HG02870 (cell line): ENCODE results near the gene KCNJ6.

Source experiments
- ATAC-seq: cut with Tn5 transposase; IDR thresholded peaks from one replicate; pipeline ENCODE4 v1.9.1; 2021; ENCODE audit warnings: mild to moderate bottlenecking, moderate library complexity; ENCODE audit not compliant: unreplicated experiment

Gene KCNJ6

DNA sequence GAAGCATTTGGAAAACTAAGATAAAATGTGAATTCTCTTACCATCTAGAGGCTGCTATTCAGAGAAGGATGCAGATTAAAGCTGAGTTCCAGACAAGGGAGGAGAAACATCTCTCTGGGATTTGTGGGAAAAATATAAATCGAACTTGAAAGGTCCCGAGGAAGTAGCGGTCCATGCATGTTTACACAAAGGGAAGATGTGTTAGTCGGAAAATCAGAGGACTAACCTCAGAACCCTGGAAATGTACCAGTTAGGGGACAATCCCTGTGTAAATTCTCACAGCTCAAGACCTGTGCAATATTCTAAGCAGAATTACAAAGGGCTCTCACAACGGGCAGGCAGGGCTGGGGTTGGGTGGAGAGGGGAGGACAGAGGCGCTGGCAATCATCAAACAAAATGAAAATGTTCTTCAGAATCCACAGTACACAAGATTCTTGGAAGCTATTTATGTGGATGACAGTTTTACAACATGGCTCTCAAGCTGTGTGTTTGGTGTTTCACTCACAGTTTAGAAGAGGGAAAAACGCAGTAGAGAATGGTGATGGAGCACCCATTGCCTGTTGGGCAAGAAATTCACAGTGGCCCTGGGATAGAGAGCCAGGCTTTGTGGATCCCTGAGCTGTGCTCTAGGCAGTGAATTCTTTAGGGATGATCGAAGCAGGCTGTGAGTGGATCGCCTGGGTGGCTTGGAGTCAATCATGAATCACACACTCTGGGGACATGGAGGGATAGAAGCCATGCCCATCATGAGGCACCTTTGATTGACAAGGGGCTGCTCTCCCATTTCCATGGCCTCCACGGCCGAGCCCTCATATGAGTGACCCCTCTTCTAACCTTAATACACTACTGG is 47.6 kb downstream of the KCNJ6 start:
- ATAC-seq = no peak

GRCh38 chr21:37866027-37866426 is 50.2 kb downstream of the KCNJ6 start:
- no peak for ATAC-seq

- no peak for ATAC-seq
These were observed 51.1 kb downstream of the KCNJ6 start for GRCh38 chr21:37865156-37865555.

DNA sequence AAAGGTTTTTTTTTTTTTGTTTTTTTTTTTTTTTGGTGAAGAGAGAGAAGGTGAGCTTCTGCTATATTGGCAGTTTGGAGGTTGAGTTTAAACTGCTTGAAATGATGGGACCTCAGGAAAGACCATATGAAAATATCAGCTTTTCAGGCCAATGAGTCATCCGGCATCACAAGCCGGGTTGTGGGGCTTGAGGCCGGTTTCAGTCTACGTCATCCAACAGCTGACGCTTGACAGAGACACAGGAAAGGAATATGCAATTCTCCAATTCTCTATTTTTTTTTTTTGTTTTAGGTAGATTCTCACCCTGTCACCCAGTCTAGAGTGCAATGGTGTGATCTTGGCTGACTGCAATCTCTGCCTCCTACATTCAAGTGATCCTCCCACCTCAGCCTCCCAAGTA is 52.4 kb downstream of the KCNJ6 start:
- no peak for ATAC-seq

DNA sequence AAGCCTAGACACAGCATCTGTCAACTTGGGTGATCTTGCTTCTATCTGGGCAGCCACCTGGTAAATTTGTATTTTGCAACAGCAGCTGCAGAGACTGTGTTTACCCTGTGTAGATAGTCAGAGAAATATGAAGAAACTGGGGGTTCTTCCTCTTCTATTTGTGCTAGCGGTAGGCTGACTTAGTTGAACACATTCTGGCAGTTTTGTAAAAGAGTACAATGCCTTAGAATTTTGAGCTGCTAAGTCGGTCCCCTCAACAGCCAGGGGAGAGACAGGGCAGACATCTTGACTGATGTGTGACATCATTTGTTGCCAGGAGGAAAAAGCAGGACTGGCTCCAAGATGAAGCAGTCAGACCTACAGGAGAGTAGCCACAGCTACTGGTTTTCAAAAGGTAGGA is 53.7 kb downstream of the KCNJ6 start:
- ATAC-seq = no peak

DNA sequence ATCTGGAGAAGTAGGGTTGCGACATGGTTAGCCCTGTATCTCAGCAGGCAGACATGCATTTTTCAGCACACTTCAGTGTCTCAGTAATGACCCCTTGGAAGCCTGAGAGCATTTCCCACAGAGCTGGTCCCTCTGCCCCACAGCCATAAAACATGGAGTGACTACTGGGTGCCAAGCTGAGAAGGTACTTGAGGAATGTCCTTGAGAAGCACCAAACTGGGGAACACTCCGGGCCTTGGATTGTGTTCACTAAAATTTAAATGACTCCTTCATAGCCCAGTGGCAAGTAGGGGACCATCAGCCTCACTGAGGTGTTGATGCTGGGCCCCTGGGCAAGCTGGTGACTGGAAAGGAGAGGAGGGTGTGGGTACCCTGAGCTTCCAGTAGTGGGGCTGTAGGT is 54.7 kb downstream of the KCNJ6 start:
- no peak for ATAC-seq

DNA sequence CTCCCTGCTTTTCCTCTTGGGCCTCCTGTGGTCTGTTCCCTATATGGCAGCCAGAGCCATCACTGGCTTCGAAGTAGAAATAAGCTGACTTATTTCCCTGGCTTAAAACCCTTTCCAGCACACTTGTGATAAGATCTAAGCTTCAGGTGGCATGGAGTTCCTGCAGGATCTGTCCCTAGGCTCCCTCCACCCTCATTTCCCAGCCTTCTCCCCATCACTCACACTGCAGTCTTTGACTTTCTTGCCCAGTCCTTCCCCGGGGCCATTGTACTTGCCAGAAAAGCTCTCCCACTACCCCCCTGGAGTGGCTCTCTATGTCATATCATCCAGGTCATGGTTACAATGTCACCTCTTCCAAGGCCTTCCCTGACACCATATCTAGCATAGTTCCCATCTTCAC is 55.8 kb downstream of the KCNJ6 start:
- no peak for ATAC-seq

DNA sequence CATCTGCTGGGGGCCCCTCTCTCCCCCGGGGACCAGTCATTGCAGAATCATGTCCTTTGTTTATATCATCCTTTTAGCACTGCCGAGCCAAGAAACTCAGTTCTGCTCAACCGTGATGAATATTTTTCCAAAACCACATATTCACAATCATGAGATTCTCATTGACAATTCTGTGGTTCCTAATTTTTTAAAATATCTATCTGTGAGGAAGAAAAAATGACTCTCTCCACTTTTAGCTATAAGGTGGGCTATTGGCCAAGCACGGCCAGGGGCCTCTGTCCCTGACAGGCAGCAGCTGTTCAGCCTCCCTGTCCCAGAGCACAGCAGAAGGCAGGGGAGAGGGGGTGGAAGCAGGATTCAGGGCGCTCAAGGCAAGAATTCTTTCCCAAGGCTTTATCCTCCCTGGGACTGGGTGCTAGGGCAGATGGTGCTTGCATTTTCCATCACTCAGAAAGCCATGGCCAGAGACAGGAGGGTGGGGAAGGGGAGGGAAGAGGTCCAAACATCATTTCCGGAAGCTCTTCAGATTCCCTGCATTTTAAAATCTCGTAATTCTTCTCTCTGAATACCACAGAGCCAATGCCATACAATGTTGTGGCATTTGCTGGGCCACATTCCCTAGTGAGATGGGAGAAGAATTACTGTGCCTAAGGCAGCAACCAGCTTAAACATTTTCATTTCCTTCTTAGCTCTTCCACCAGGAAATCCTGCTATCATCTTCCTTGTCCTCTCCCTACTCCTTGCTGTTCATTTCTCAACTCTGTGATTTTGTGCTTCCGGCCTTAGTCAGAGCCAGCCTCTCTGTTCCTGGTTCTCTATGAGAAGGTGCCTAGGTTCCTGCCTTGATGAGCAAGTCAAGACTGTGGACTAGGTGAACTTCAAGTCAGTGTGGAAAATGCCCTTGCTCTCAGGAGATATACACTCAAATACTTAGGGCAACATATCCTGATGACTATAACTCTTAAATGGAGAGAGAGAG is 60.3 kb downstream of the KCNJ6 start:
- ATAC-seq = no peak

GRCh38 chr21:37855271-37855646 is 61.0 kb downstream of the KCNJ6 start:
- ATAC-seq = no peak

GRCh38 chr21:37849506-37850102 is 66.7 kb downstream of the KCNJ6 start:
- no peak for ATAC-seq

GRCh38 chr21:37848721-37849490 is 67.4 kb downstream of the KCNJ6 start:
- ATAC-seq = no peak

- no peak for ATAC-seq
These were observed 70.7 kb downstream of the KCNJ6 start for GRCh38 chr21:37845535-37845934.

GRCh38 chr21:37843191-37843590 is 73.1 kb downstream of the KCNJ6 start:
- no peak for ATAC-seq

GRCh38 chr21:37842163-37842919 is 73.9 kb downstream of the KCNJ6 start:
- ATAC-seq = no peak

DNA sequence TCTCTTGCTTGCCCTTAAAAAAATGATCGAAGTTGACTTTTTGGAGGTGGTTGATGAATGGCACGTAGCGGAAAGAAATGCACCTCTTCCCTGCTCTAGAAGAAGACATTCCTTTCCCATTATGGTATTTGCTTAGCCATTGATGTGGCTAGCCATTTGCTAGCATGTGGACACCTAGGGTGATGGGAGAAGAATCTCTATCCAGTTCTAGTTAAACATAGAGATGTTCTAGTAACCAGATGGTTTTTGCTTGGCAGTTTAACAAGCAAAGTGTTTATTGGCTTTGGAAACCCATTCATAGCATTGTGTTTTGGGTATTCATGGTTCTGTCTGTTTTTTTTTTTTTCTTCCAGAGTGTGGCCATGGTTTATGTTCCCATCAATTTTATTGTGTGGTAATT is 78.9 kb downstream of the KCNJ6 start:
- no peak for ATAC-seq

- ATAC-seq = no peak
These were observed 80.8 kb downstream of the KCNJ6 start for GRCh38 chr21:37835481-37835880.

DNA sequence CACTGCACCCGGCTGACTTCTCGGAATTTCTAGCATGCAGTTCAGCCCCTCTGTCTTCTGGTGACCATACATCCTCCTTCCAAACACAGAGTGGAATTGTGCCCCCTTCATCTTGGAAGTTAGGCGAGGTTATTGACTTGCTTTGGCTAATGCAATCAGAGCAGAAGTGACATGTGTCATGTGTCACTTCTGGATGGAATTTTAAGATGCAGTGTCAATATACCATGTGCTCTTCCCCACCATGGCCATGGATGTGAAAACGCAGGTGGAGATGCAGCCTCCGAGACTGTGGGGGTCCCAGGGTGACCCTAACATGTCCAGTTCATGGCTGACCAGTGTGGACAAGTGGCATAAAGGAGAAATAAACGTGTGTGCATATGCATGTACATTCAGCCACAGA is 83.0 kb downstream of the KCNJ6 start:
- no peak for ATAC-seq

GRCh38 chr21:37829447-37829846 is 86.8 kb downstream of the KCNJ6 start:
- no peak for ATAC-seq

GRCh38 chr21:37828991-37829390 is 87.3 kb downstream of the KCNJ6 start:
- ATAC-seq = no peak

DNA sequence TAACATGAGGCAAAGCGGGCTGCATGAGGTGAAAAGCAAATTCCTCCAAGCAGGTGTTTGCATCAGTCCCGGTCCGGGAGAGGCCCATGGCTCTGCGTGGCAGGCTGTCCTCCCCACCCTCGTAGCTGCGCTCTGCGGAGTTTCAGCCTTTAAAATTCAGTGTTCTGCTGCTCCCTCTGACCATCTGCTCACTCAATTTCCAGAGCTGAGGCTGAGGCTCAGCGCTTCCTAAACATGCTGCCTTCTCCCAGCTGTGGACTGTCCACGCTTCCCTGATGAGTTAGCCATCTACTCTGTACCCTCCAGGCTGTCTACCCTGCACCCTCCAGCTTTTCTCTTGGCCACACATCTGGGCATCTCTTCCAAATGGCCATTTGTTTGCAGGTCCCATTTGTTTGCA is 87.7 kb downstream of the KCNJ6 start:
- ATAC-seq = no peak
